IMR-90 (cell line): ENCODE data around the gene NAPG. TPM values are rescaled to one million over a fixed set of nuclear protein-coding genes. Genes with fewer than 3 reads are reported as not detected.

Source experiments
- polyA plus RNA-seq, 3 experiments: library from polyadenylated mRNA; depleted of rRNA; stranded (reverse); fragments of >200 nt; gene quantifications; 2 replicates each; pipeline ENCODE4 v1.2.3, GENCODE V29; 2012; ENCODE audit warnings: low replicate concordance in 1 of 3
- total RNA-seq: library from RNA; depleted of rRNA; stranded (reverse); fragments of >200 nt; gene quantifications from 2 replicates; pipeline ENCODE4 v1.2.3, GENCODE V29; 2012; rRNA removed

The NAPG gene
- total and polyA plus RNA-seq, 2 of the 4 experiments (the other 2 are of a cell fraction): 13.0 to 32.8 TPM

Other genes starting within 250 kb of the NAPG start
- 0.83 and 1.1 TPM in 2 replicates for gene APCDD1, start 71.4 kb upstream of the NAPG start, total RNA-seq
- gene APCDD1, start 71.4 kb upstream of the NAPG start, polyA plus RNA-seq (2012; rRNA removed): 1.9 and 2.2 TPM in 2 replicates